GM18507 (cell line): ENCODE measurements around the gene LILRA6.
A peak's percentile ranks its signal among the peaks of the same experiment; 100 is the strongest.
"Not testable (repeated sequence)": the region's sequence is repeated elsewhere in the genome, so short reads cannot be mapped to it uniquely, and the experiment has no call there.

Experiments used
- DNase-seq: peaks from one replicate; pipeline ENCODE4 v3.0.0; 2011; ENCODE audit warnings: low read depth; ENCODE audit not compliant: insufficient read length; ENCODE audit errors: extremely low spot score
- FAIRE-seq: peaks from 2 replicates; lab custom pipeline; 2011; peaks lifted over from hg19 to GRCh38; lab: Jason Lieb, UNC

The LILRA6 gene

DNA sequence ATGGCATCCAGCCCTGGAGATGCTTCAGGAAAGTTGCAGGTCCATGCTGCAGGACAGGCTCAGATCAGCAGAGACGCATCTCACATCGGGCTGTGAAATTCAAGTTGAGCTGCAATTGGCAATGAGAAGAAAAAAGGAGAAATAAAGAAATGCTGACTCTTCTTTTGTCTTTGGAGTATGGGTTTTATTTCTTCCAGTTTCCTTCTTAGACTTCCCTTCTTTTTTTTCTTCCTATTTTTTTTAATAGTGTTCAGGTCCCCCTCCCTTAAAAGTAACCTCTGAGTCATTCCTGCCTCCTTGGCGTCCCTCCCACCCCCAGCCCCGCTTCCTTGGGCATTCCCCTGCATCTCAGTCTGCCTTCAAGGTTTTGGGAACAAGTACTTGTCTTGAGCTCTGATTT lies 29.0 kb upstream of the LILRA6 start:
- DNase-seq, FAIRE-seq: not testable (repeated sequence)

- FAIRE-seq, result no peak
Observed at GRCh38 chr19:54271106-54271505, 28.5 kb upstream of the LILRA6 start.

GRCh38 chr19:54268936-54269335 lies 26.3 kb upstream of the LILRA6 start:
- FAIRE-seq (no peak), DNase-seq (no peak)

More at GRCh38 chr19:54271106-54271505, 28.5 kb upstream of the LILRA6 start:
- DNase-seq, result no peak

DNA sequence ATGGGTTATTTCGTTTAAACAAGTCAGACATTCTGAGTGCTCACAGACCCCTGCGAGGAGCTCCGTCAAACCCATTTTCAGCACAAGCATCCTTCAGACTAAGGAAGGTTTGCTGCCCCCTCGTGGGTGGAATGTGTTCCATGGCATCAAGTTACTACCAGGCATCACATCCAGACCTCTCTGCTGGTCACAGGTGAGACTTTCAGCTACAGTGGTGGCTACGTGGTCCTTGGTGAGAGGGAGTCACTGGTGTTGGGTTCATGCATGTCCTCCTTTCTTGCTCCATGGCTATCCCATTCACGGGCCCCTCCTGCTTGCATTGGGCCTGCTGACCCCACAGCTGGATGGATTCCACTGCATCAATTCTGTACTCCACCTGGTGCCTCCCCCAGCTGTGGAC lies 23.5 kb upstream of the LILRA6 start:
- FAIRE-seq, result peak; percentile 80

DNA sequence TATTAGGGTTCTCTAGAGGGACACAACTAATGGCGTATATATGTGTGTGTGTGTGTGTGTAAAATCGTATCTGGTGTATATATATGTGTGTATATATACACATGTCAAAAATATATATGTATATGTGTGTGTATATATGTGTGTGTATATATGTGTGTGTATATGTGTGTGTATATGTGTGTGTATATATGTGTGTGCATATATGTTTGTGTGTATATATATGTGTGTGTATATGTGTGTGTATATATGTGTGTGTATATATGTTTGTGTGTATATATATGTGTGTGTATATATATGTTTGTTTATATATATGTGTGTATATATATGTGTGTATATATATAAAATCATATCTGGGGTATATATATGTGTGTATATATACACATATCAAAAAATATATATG lies 19.9 kb upstream of the LILRA6 start:
- DNase-seq, result no peak
- FAIRE-seq, result no peak

More for the DNA sequence above, 23.5 kb upstream of the LILRA6 start:
- peak; percentile 28 for DNase-seq

DNA sequence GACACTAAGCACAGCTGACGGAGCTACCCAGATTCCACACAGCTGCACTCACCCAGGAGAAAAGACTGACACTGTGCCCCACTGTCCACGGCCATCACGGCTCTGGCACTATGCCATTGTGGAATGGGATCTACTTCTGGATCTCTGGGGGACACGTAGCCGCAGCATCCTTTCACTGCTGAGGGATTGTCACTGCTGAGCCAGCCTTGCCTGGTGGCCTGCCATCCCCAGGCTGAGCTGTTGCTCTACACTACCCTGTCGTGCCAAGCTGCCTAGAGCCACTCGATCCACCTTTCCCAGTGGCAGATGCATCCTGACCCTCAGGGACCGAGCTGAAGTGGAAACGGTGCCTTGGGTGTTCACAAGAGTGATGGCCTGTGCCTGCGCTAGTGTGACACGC lies 19.5 kb upstream of the LILRA6 start:
- no peak for DNase-seq
- no peak for FAIRE-seq

GRCh38 chr19:54257116-54257480 lies 14.5 kb upstream of the LILRA6 start, which contains the start of gene LILRB5:
TSS of gene LILRB5 (minus strand) at chr19:54257273. CDS start at chr19:54257193, 80 bp downstream.
- FAIRE-seq (no peak), DNase-seq (no peak)

GRCh38 chr19:54256250-54257115 lies 13.9 kb upstream of the LILRA6 start:
- DNase-seq (no peak), FAIRE-seq (no peak)

DNA sequence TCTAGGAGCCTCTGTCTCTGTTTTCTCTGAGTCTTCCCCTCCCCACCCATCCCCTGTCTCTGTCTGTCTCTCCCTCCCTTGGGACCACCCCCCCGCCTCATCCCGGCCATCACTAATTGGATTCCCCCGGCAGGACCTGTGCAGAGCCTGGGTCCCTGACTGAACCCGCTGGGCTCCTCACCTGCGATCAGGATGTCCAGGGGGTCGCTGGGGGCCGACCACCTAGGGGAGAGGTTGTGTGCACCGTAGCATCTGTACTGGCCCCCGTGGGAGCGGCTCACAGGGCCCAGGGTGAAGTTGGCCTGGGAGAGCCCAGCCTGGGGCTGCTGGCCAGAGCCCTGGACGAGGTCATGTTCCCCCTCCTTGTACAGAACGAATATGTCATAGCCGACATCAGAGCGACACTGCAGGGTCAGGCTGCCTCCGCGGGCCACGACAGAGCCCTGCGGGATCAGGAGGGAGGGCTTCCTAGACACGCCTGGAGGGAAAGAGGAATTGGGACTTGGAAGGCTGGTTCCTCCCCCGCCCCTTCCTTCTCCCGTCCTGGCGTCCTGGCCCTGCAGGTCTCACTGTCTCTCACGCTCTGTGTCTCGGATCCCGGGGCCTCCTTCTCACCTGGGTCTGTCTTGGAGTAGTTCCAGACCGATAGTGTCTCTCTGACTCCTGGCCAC lies 12.7 kb upstream of the LILRA6 start:
- no peak for FAIRE-seq
- DNase-seq, result no peak

DNA sequence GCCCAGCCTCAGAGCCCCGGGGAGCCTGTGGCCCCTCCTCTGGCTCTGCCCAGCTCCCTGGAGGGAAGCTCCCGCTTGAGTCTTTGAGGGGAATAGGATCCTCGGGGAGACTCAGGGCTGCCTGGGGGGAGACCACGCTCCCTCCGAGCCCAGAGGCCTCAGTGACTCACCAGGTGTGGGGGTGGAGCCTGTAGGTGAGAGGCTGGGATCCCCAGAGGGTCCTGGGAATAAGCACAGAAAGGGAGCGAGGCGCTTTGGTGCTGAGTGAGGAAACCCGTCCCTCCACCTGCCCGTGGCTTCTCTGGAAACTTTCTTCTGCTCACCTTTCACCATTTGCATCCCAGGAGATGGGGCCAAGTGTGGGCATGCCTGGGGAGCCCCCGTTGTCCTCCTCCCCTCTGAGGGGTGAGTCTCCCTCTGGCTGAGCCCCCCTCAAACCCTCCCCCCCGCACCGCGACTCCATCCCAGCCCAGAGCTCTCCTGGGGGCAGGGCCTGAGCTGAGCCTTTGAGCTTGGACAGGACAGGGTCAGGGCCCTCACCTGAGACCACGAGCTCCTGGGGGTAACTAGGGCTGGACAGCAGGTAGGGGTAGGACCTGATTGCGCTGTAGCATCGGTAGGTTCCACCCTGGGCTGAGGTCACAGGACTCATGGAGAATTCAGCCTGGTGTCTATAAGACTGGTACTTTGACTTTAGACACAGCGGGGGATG lies 11.8 kb upstream of the LILRA6 start:
- FAIRE-seq, result no peak

GRCh38 chr19:54253331-54254194 lies 11.0 kb upstream of the LILRA6 start:
- no peak for FAIRE-seq
- no peak for DNase-seq

More for the DNA sequence above, 11.8 kb upstream of the LILRA6 start:
- no peak for DNase-seq

DNA sequence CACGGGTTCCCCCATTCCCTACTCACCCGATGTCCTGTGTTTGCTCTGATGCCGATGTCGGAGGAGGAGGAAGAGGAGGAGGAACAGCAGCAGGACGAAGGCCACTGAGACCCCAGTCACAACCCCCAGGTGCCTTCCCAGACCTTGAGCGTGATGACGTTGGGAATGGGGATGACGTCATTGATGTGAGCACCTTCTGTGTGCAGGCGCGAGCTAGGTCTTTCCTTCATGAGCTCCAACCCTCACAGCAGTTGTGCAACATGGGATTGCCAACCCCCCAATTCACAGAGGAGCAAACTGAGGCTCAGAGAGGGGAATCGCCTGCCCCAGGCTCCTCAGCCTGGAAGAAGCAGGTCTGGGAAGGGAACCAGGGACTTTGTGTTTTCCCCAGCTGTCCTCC lies 10.3 kb upstream of the LILRA6 start:
- FAIRE-seq, result no peak
- DNase-seq, result no peak

DNA sequence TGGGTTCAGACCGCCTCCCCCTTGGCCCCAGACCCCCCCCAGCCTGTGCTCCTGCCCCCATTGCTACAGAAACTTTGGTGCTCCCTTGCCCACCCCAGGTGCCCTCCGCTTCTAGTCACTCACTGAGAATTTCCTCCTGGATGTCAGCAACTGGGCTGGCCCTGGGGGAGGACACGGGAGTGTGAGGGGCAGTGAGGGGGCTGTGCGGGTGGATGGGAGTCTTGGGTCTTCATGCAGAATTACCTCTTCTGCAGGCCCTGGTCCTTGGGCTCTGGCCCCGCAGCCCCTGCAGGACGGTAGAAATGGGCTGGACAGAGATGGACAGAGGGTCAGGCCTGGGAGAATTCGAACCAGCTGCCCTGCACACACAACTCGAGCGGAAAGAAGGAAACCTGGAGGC lies 9.7 kb upstream of the LILRA6 start:
- no peak for DNase-seq
- no peak for FAIRE-seq

GRCh38 chr19:54248016-54248601 lies 5.5 kb upstream of the LILRA6 start:
- no peak for FAIRE-seq
- DNase-seq, result no peak

DNA sequence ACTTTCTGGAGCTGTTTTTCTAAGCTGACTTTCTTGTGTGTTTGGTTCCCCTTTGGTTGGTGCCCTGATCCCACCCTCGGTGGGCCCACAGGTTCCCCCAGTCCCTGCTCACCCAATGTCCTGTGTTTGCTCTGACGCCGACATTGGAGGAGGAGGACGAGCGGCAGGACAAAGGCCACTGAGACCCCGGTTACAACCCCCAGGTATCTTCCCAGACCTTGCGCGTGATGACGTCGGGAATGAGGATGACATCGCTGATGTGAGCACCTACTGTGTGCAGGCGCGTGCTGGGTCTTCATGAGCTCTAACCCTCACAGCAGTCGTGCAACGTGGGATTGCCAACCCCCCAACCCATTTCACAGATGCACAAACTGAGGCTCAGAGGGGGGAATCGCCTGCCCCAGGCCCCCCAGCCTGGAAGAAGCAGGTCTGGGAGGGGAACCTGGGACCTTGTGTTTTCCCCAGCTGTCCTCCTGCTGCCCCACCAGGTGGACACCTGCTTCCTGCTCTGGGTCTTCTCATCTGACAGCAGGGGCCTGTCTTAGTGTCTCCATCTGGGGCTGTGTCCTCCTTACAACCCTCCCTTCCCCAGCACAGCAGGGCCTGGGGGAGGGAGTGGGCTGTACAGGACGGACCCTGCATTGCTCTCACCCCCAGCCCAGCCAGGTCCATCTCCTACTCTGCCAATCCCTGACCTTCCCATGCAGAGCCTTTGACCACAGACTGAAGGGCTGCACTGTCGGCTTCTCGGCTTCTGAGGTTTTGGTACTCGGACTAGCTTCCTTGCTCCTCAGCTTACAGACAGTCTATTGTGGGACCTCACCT lies 4.7 kb upstream of the LILRA6 start:
- FAIRE-seq (no peak), DNase-seq (no peak)

GRCh38 chr19:54245936-54246335 lies 3.3 kb upstream of the LILRA6 start:
- no peak for FAIRE-seq

DNA sequence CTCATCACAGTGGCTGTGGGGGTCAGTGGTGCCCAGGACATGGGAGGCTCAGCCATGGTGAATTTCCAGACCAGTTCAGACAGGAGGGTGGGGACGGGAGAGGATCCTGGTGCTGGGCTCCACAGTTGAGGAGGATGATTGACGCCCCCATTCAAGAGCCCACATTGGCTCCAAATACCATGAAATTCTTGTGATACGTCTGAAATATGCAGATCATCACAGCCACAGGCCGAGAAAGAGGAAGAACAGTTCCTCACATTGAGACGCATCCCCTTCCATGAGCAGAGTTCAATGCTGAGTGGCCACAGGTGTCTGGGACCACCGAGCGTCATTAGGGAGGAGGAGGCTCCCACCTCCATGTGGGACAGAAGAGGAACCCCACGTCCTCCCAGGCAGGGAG lies 1.2 kb upstream of the LILRA6 start:
- DNase-seq, FAIRE-seq: not testable (repeated sequence)

More at GRCh38 chr19:54245936-54246335, 3.3 kb upstream of the LILRA6 start:
- no peak for DNase-seq

DNA sequence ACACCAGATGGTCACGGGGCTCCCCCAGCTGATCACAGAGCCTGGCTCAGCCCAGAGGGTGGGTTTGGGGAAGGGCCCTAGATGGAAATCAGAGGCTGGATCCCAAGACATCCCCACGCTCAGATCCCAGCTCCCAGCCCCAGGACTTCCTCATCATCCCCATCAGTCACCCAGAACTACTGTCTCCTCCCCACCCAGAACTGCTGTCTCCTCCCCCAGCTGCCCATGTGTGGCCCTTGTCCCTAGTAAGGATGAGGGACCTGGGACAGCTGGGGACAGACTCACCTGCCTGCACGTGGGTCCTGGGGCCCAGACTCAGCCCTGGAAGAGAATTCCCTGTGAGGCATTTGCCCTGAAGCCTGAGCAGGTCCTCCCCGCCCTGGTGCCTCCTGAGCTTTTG lies 356 bp downstream of the LILRA6 start:
- not testable (repeated sequence) for FAIRE-seq, DNase-seq
